Brain microvascular endothelial cell (primary cell): ENCODE data around the gene SP7.

Experiments
- DNase-seq: peaks from one replicate; pipeline ENCODE4 v3.0.0-alpha.2; 2020
- H3K27ac ChIP-seq: fragments of 250-450 bp; sonication (Bioruptor Pico); 2 replicates; pipeline ENCODE4 v1.5.1; 2020; ENCODE audit warnings: mild to moderate bottlenecking, moderate library complexity
- H3K27me3 ChIP-seq: fragments of 250-450 bp; sonication (Bioruptor Pico); replicated peaks from 2 replicates; pipeline ENCODE4 v1.5.1; 2020; ENCODE audit warnings: mild to moderate bottlenecking
- H3K36me3 ChIP-seq: fragments of 250-450 bp; sonication (Bioruptor Pico); replicated peaks from 2 replicates; pipeline ENCODE4 v1.5.1; 2020; ENCODE audit warnings: mild to moderate bottlenecking
- H3K4me3 ChIP-seq: 2 replicates; pipeline ENCODE4 v1.5.1; 2011; ENCODE audit warnings: low read depth, mild to moderate bottlenecking, control low read depth, low read length, moderate library complexity
- CTCF ChIP-seq: IDR thresholded peaks from 2 replicates; pipeline ENCODE4 v1.5.1; 2011; ENCODE audit warnings: low read depth, mild to moderate bottlenecking, moderate library complexity, low read length, control low read depth, inconsistent platforms; ENCODE audit errors: missing control alignments
- in situ Hi-C: cut with HindIII; loops from 2 replicates; pipeline ENCODE4 v1.10.0; 2017; ENCODE audit warnings: low sequenced_read_pairs, low pct_ligation_motif_present

Gene SP7

GRCh38 chr12:53320352-53321195 is 15.6 kb downstream of the SP7 start:
- Histone ChIP-seq H3K27me3 (no peaks in the 10 kb centered on the region), H3K27ac (peak overlapping the region; percentile 85), H3K36me3 (peaks cover 11% of the 10 kb centered on the region), H3K4me3 (peak overlapping the region; percentile 93)
- in situ Hi-C loops: no loop called here
- DNase-seq: no peak
- no peak for TF ChIP-seq CTCF

- Histone ChIP-seq H3K27me3 (no peaks in the 10 kb centered on the region), H3K27ac (no peak overlapping the region), H3K36me3 (peaks cover 35% of the 10 kb centered on the region), H3K4me3 (no peak overlapping the region)
- DNase-seq: no peak
- in situ Hi-C loops: no loop called here
- TF ChIP-seq CTCF: no peak
These were observed 22.2 kb downstream of the SP7 start for GRCh38 chr12:53313996-53314395.

GRCh38 chr12:53308276-53308675 is 27.9 kb downstream of the SP7 start:
- TF ChIP-seq CTCF: no peak
- peaks cover 53% of the 10 kb centered on the region for H3K36me3 ChIP-seq
- in situ Hi-C loops: no loop called here
- DNase-seq: no peak
- no peak overlapping the region for H3K4me3 ChIP-seq
- H3K27ac ChIP-seq: no peak overlapping the region
- H3K27me3 ChIP-seq: no peaks in the 10 kb centered on the region

GRCh38 chr12:53306826-53307225 is 29.3 kb downstream of the SP7 start:
- no peak overlapping the region for H3K27ac ChIP-seq
- in situ Hi-C loops: no loop called here
- peaks cover 62% of the 10 kb centered on the region for H3K36me3 ChIP-seq
- H3K27me3 ChIP-seq: no peaks in the 10 kb centered on the region
- TF ChIP-seq CTCF: no peak
- no peak for DNase-seq
- no peak overlapping the region for H3K4me3 ChIP-seq

GRCh38 chr12:53302903-53303302 is 33.3 kb downstream of the SP7 start:
- no peak overlapping the region for H3K4me3 ChIP-seq
- TF ChIP-seq CTCF: no peak
- peaks cover 41% of the 10 kb centered on the region for H3K36me3 ChIP-seq
- H3K27me3 ChIP-seq: no peaks in the 10 kb centered on the region
- no peak for DNase-seq
- in situ Hi-C loops: no loop called here
- no peak overlapping the region for H3K27ac ChIP-seq

GRCh38 chr12:53300187-53300586 is 36.0 kb downstream of the SP7 start:
- in situ Hi-C loops: no loop called here
- no peak for TF ChIP-seq CTCF
- H3K4me3 ChIP-seq: peak overlapping the region; percentile 96
- peak overlapping the region; percentile 85 for H3K27ac ChIP-seq
- no peaks in the 10 kb centered on the region for H3K27me3 ChIP-seq
- peak; percentile 73 for DNase-seq
- H3K36me3 ChIP-seq: peaks cover 16% of the 10 kb centered on the region
